Stimulated activated CD8-positive, alpha-beta memory T cell treated with anti-CD3 and anti-CD28 coated beads, Interleukin-12 subunit alpha, Interleukin-12 subunit beta, amount 100 ng/mL, for 1 hour (primary cell): ENCODE results near the gene TRMT13.
"Not testable (repeated sequence)": the region's sequence is repeated elsewhere in the genome, so short reads cannot be mapped to it uniquely, and the experiment has no call there.

Experiments used
- DNase-seq: peaks from one replicate; pipeline ENCODE4 v3.0.0-alpha.2; 2020; ENCODE audit warnings: low read depth

TRMT13 gene

GRCh38 chr1:100162881-100163280 is 29.9 kb downstream of the TRMT13 start:
- DNase-seq: no peak

GRCh38 chr1:100164216-100164615 is 31.3 kb downstream of the TRMT13 start:
- DNase-seq: no peak

GRCh38 chr1:100164702-100165101 is 31.7 kb downstream of the TRMT13 start:
- DNase-seq: no peak

- DNase-seq: no peak
Measured at GRCh38 chr1:100168051-100168450, 35.1 kb downstream of the TRMT13 start.

DNA sequence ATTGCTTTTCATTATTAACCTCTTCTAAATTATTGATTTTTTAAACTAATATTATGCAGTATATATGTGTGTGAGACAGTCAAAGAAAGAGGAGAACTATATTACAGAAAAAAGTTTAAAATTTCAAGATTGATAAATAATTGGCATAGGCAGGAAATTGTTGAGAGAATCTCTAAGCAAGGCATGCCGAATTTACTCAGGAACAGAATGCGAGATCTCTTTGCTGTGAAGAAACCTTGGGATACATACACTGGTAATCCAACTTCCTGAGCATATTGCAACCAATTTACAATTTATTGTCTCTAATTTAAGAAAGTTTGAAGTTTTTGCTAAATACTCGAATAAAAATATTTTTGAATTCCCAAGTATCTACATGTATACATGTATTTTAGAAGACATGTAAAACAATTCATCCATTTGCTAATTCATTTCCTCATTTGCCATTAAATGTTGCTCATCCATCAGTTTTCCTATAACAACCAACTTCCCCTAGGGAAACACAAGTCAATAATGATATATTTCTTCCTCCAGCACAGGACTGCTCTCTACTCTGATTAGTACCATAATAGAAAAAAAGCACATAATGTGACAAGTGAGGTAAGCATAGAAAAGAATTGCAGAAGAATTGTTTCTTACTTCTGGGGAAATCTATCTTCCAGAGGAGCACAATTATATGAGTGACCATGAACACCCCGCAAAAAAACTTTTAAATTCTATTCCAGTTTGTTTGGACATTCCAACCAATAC is 44.5 kb downstream of the TRMT13 start:
- no peak for DNase-seq

DNA sequence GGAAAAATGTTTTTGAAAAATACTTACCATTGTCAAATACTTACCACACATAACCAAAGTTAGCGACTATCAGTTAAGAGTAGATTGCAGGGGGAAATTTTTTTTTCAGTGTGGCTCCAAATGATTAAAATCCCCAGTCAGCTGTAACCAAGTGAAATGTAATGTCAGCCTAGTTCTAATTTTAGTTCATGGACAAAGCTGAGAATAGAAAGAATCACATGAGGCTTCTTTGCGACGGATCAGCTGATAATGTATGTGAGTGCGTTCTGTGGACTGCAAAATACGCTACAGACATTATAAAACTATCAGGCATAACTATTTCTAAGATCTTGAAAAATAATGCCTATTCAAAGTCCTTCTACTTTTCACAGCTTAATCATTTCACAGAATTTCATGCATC is 45.1 kb downstream of the TRMT13 start, which contains the start of gene LRRC39:
TSS of gene LRRC39 (minus strand) at position 166 of the 400 bp plus-strand sequence. CDS start 9,740 bp downstream, outside the sequence.
- DNase-seq: no peak

GRCh38 chr1:100183370-100183769 is 50.4 kb downstream of the TRMT13 start:
- no peak for DNase-seq

- DNase-seq: no peak
Measured at GRCh38 chr1:100184536-100184935, 51.6 kb downstream of the TRMT13 start.

- DNase-seq: no peak
Measured at GRCh38 chr1:100187912-100188311, 54.9 kb downstream of the TRMT13 start.

DNA sequence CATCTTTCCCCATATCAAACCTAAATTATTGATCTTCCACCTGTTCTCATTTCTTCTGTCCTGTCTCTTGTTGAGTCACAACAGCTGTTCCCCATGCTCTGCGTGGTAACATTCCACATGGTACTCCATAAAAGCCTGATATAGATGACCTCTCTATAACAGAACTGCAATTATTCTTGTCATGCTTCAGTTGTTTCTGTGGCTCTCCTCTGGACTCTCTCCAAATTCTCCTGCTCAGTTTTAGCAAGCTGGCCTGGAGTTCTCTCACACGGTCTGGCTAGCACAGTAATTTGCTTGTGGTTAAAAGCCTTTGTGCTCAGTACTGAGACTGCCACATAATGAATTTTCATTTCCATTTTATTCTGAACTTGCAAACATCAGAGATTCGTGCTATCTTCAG is 55.7 kb downstream of the TRMT13 start:
- DNase-seq: no peak

GRCh38 chr1:100198596-100198995 is 65.6 kb downstream of the TRMT13 start:
- DNase-seq: no peak

GRCh38 chr1:100200060-100200459 is 67.1 kb downstream of the TRMT13 start:
- not testable (repeated sequence) for DNase-seq
